ENCODE results near the gene ZNF783.
"Not testable (repeated sequence)": the region's sequence is repeated elsewhere in the genome, so short reads cannot be mapped to it uniquely, and the experiment has no call there.

Gene ZNF783

GRCh38 chr7:149306854-149307253, 44.9 kb downstream of the ZNF783 start:
- no peak for DNase-seq

GRCh38 chr7:149307775-149308501, 45.9 kb downstream of the ZNF783 start:
- no peak for DNase-seq

GRCh38 chr7:149310113-149310836, 48.3 kb downstream of the ZNF783 start:
- DNase-seq: no peak

GRCh38 chr7:149310990-149311573, 49.1 kb downstream of the ZNF783 start:
- no peak for DNase-seq

- no peak for DNase-seq
These were observed 52.0 kb downstream of the ZNF783 start for GRCh38 chr7:149313981-149314380.

GRCh38 chr7:149316606-149317005, 54.6 kb downstream of the ZNF783 start:
- no peak for DNase-seq

GRCh38 chr7:149317496-149317895, 55.5 kb downstream of the ZNF783 start:
- no peak for DNase-seq

GRCh38 chr7:149317986-149318672, 56.1 kb downstream of the ZNF783 start:
- DNase-seq: no peak

- no peak for DNase-seq
These were observed 57.4 kb downstream of the ZNF783 start for GRCh38 chr7:149319376-149319775.

GRCh38 chr7:149320313-149321124, 58.5 kb downstream of the ZNF783 start:
- DNase-seq: no peak

GRCh38 chr7:149321125-149321905, 59.3 kb downstream of the ZNF783 start:
- DNase-seq: not testable (repeated sequence)

- DNase-seq: no peak
These were observed 60.1 kb downstream of the ZNF783 start for GRCh38 chr7:149321978-149322541.

GRCh38 chr7:149322737-149323136, 60.7 kb downstream of the ZNF783 start:
- DNase-seq: no peak

GRCh38 chr7:149325248-149325647, 63.3 kb downstream of the ZNF783 start:
- no peak for DNase-seq

- no peak for DNase-seq
These were observed 67.3 kb downstream of the ZNF783 start for GRCh38 chr7:149329265-149329664.

- DNase-seq: no peak
These were observed 67.9 kb downstream of the ZNF783 start for GRCh38 chr7:149329766-149330334.

GRCh38 chr7:149330914-149331567, 69.0 kb downstream of the ZNF783 start:
- DNase-seq: no peak

- not testable (repeated sequence) for DNase-seq
These were observed 70.8 kb downstream of the ZNF783 start for GRCh38 chr7:149332602-149333320.

- DNase-seq: no peak
These were observed 71.3 kb downstream of the ZNF783 start for GRCh38 chr7:149333321-149333717.

- no peak for DNase-seq
These were observed 72.2 kb downstream of the ZNF783 start for GRCh38 chr7:149334219-149334618.

All from activated T-cell treated with anti-CD3 and anti-CD28 coated beads, Interleukin-2, amount 50 U/mL, for 1 hour (primary cell).